IPS-18c (cell line): ENCODE measurements around the gene GOLPH3L.
"Not testable (repeated sequence)": the region's sequence is repeated elsewhere in the genome, so short reads cannot be mapped to it uniquely, and the experiment has no call there.

Experiments
- H3K4me3 ChIP-seq: 2 replicates; pipeline ENCODE4 v1.7.0; 2013; ENCODE audit warnings: low read depth, mild to moderate bottlenecking, low read length, moderate library complexity; ENCODE audit not compliant: insufficient read depth
- H3K9me3 ChIP-seq: one replicate; pipeline ENCODE4 v1.6.1; 2013; ENCODE audit warnings: mild to moderate bottlenecking, low read length, moderate library complexity; ENCODE audit not compliant: control insufficient read depth, insufficient read depth

Gene GOLPH3L

DNA sequence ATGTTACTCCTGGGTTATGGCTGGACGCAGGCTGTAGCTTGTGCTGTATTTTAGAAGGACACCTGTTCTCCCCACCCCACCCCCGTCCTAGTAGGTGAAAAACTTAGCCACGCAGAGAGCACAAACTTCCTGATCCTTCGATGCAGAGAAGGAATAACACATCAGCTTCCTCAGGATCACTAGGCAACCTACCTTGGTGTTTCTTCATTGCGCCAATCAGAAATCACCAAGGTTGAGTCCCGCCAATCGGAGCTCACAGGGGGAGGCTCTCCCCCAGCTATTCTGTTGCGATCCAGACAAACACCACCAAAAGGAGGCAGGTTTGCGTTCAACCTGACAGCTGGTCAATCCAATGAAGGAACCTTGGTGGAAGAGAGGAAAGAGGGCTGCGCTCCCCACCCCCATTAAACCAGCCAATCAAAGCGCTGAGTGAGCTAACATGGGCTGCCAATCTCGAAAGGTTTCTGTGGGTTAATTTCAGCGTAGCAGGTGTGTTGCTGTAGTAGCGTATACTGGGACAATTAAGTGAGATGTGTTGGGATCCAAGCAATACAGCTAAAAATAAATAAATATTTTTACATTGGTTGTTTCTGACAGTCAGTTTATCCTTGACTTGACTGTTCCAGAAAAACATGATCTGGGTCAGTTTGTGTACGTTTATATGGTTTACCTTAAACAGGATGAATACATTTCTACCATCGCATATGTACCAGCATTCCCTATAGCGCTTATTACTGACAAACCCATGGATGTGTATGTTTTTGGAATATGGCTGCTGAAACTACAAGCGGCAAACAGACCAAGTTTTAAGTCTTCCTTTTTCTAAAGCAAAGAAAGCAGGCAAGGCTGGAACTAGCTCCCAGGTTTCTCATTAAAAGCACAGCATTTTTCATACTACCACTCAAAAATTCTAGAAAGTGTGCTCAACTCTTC lies at the start of gene GOLPH3L:
Gene GOLPH3L (minus strand): TSS at position 160 of the 933 bp plus-strand sequence. CDS start 2,316 bp downstream, outside the sequence.
- Histone ChIP-seq H3K4me3 (peak within 1 kb of the TSS; percentile 71), H3K9me3 (no peaks in the 10 kb centered on the region)

- no peaks in the 10 kb centered on the region for H3K9me3 ChIP-seq
- H3K4me3 ChIP-seq, result no peak overlapping the region
These were observed 33.3 kb upstream of the GOLPH3L start for GRCh38 chr1:150730130-150730721.

GRCh38 chr1:150724336-150724735 lies 27.4 kb upstream of the GOLPH3L start:
- Histone ChIP-seq H3K9me3 (no peaks in the 10 kb centered on the region), H3K4me3 (no peak overlapping the region)

- Histone ChIP-seq H3K9me3 (no peaks in the 10 kb centered on the region), H3K4me3 (no peak within 1 kb of the TSS)
These were observed 23.7 kb upstream of the GOLPH3L start, which contains the start of gene HORMAD1 for GRCh38 chr1:150720703-150721102. Gene HORMAD1 (minus strand): TSS chr1:150720895. CDS start chr1:150719505, 1,390 bp downstream.

GRCh38 chr1:150720098-150720497 lies 23.1 kb upstream of the GOLPH3L start:
- Histone ChIP-seq H3K4me3 (no peak overlapping the region), H3K9me3 (no peaks in the 10 kb centered on the region)

GRCh38 chr1:150718225-150718891 lies 21.4 kb upstream of the GOLPH3L start:
- Histone ChIP-seq H3K4me3 (no peak overlapping the region), H3K9me3 (no peaks in the 10 kb centered on the region)

- not testable (repeated sequence) for H3K9me3 ChIP-seq, H3K4me3 ChIP-seq
These were observed 12.1 kb upstream of the GOLPH3L start for GRCh38 chr1:150709031-150709430.

GRCh38 chr1:150708595-150708994 lies 11.6 kb upstream of the GOLPH3L start:
- no peaks in the 10 kb centered on the region for H3K9me3 ChIP-seq
- H3K4me3 ChIP-seq, result no peak overlapping the region

DNA sequence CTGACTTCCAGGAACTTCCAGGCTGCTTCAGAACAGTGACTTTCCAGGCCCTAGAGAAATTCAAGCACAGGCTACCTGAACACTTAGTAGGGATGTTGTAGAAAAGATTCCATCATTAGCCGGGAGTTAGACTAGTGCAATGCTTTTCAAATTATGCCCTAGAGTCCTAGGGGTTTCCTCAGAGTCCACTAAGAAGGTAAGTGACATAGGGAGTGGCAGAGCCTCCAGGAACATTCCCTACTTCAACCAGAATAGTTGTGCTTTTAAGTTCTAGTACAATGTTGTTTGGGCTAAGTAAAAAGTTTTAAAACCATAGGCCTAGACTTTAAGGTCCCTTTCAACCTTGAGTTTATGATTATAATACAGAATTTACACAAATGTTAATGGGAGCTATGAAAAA lies 9.1 kb upstream of the GOLPH3L start:
- Histone ChIP-seq H3K4me3 (no peak overlapping the region), H3K9me3 (no peaks in the 10 kb centered on the region)

GRCh38 chr1:150703427-150703826 lies 6.5 kb upstream of the GOLPH3L start:
- Histone ChIP-seq H3K4me3 (no peak overlapping the region), H3K9me3 (no peaks in the 10 kb centered on the region)

- no peaks in the 10 kb centered on the region for H3K9me3 ChIP-seq
- peak overlapping the region; percentile 71 for H3K4me3 ChIP-seq
These were observed 364 bp downstream of the GOLPH3L start for GRCh38 chr1:150696590-150696989.

- H3K9me3 ChIP-seq, result no peaks in the 10 kb centered on the region
- peak overlapping the region; percentile 25; the same call in 1 of the 2 replicates for H3K4me3 ChIP-seq
These were observed 792 bp downstream of the GOLPH3L start for GRCh38 chr1:150696162-150696561.

DNA sequence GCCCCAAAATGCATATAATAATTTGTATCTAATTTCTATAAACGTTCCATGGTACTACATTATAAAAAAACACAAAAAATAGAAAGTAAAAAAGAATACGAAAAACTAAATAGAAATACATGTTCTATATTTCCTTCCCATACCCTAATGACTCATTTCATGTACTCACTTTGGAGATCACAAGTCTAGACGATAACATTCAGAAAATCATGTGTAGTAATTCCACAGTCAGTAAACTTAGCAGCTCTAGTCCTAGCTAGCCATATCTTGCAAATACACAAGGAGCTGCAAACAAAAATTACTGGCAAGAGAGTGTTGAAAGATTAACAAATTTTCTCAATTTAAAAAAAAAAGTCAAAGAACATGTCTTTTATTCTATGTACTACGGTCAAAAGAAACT lies 1.4 kb downstream of the GOLPH3L start:
- no peak overlapping the region for H3K4me3 ChIP-seq
- no peaks in the 10 kb centered on the region for H3K9me3 ChIP-seq

DNA sequence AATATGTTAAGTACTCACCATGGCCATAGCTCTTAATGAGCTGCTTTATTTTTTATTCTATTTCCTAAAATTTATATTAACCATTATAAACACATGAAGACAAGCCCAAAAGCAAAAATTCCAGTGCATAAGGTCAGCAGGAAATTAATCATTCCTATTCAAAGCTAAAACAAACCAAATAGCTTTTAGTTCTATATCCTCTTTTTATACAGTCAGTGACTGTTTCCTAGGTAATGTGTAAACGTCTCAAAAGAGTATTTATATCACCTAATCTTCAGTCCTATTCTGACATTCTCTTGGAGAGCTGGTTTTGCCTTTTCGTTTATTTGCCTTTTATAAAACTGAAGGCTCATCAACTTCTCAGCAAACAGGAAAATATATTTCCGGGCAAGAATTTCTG lies 4.2 kb downstream of the GOLPH3L start:
- H3K4me3 ChIP-seq, result no peak overlapping the region
- H3K9me3 ChIP-seq, result peaks cover 2% of the 10 kb centered on the region

GRCh38 chr1:150688763-150689162 lies 8.2 kb downstream of the GOLPH3L start:
- peaks cover 2% of the 10 kb centered on the region for H3K9me3 ChIP-seq
- no peak overlapping the region for H3K4me3 ChIP-seq

GRCh38 chr1:150686275-150686674 lies 10.7 kb downstream of the GOLPH3L start:
- Histone ChIP-seq H3K4me3 (no peak overlapping the region), H3K9me3 (peaks cover 4% of the 10 kb centered on the region)

GRCh38 chr1:150683914-150684313 lies 13.0 kb downstream of the GOLPH3L start:
- no peak overlapping the region for H3K4me3 ChIP-seq
- H3K9me3 ChIP-seq, result peaks cover 4% of the 10 kb centered on the region

DNA sequence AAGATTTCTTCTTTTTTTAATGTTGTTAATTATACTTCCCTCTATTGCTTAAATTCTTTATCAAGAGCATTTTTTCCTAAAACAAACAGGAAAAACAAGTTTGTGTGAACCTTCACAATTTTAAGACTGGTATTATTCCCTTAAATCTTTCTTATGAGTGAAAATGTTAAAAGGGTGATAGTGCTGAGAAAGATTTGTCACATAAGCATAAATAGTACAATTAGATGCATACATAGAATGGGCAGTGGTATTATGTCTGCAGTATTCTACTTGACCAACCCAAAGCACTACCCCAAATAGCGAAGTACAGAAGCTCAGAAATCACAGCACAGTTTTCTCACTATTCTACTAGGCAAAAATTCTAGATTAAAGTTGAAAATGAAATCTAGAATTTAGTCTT lies 18.0 kb downstream of the GOLPH3L start:
- Histone ChIP-seq H3K9me3 (peaks cover 2% of the 10 kb centered on the region), H3K4me3 (no peak overlapping the region)
